Skeletal muscle cell (primary cell): ENCODE results near the gene ZNF511.

ENCODE experiments used
- DNase-seq: peaks from one replicate; pipeline ENCODE4 v3.0.0-alpha.2; 2010; ENCODE audit warnings: low read depth
- H3K4me3 ChIP-seq: 2 replicates; pipeline ENCODE4 v1.5.1; 2011; ENCODE audit warnings: low read depth, mild to moderate bottlenecking, control low read depth, low read length, moderate library complexity

ZNF511 gene

GRCh38 chr10:133273534-133274143, 35.1 kb upstream of the ZNF511 start:
- H3K4me3 ChIP-seq: no peak overlapping the region
- DNase-seq: no peak

GRCh38 chr10:133274751-133275683, 33.7 kb upstream of the ZNF511 start:
- no peak overlapping the region for H3K4me3 ChIP-seq
- no peak for DNase-seq

GRCh38 chr10:133275684-133276092, 33.0 kb upstream of the ZNF511 start:
- no peak overlapping the region for H3K4me3 ChIP-seq
- DNase-seq: no peak

GRCh38 chr10:133276100-133276434, 32.6 kb upstream of the ZNF511 start:
- no peak overlapping the region for H3K4me3 ChIP-seq
- no peak for DNase-seq

- no peak within 1 kb of the TSS for H3K4me3 ChIP-seq
- DNase-seq: no peak
Measured at GRCh38 chr10:133276435-133277201, 32.1 kb upstream of the ZNF511 start, which contains the start of gene ADAM8. Gene ADAM8, minus strand, starts transcription at chr10:133276868. Its CDS starts 51 bp downstream, at chr10:133276817.

- no peak for DNase-seq
- no peak overlapping the region for H3K4me3 ChIP-seq
Measured at GRCh38 chr10:133277277-133277992, 31.3 kb upstream of the ZNF511 start.

GRCh38 chr10:133277993-133278576, 30.6 kb upstream of the ZNF511 start:
- no peak for DNase-seq
- H3K4me3 ChIP-seq: no peak overlapping the region

- no peak overlapping the region for H3K4me3 ChIP-seq
- DNase-seq: no peak
Measured at GRCh38 chr10:133278577-133279265, 30.0 kb upstream of the ZNF511 start.

GRCh38 chr10:133279326-133280226, 29.1 kb upstream of the ZNF511 start:
- DNase-seq: no peak
- H3K4me3 ChIP-seq: no peak overlapping the region

- H3K4me3 ChIP-seq: no peak overlapping the region
- DNase-seq: no peak
Measured at GRCh38 chr10:133280391-133281059, 28.2 kb upstream of the ZNF511 start.

- DNase-seq: no peak
Measured at GRCh38 chr10:133281084-133281483, 27.6 kb upstream of the ZNF511 start.

GRCh38 chr10:133281628-133282372, 26.9 kb upstream of the ZNF511 start:
- no peak for DNase-seq
- H3K4me3 ChIP-seq: no peak overlapping the region

More at GRCh38 chr10:133281084-133281483, 27.6 kb upstream of the ZNF511 start:
- H3K4me3 ChIP-seq: no peak overlapping the region

- no peak for DNase-seq
- no peak overlapping the region for H3K4me3 ChIP-seq
Measured at GRCh38 chr10:133282846-133283390, 25.8 kb upstream of the ZNF511 start.

GRCh38 chr10:133283931-133284330, 24.8 kb upstream of the ZNF511 start:
- no peak overlapping the region for H3K4me3 ChIP-seq
- DNase-seq: no peak

GRCh38 chr10:133285217-133285616, 23.5 kb upstream of the ZNF511 start:
- H3K4me3 ChIP-seq: no peak overlapping the region
- no peak for DNase-seq

GRCh38 chr10:133286366-133286765, 22.3 kb upstream of the ZNF511 start:
- DNase-seq: no peak
- no peak overlapping the region for H3K4me3 ChIP-seq
